Neural cell (in vitro differentiated cells): ENCODE measurements around the gene PAK1. TPM values are rescaled to one million over a fixed set of nuclear protein-coding genes. Genes with fewer than 3 reads are reported as not detected.
A peak's percentile ranks its signal among the peaks of the same experiment; 100 is the strongest.

Experiments
- H2AFZ ChIP-seq: fragments of 200-600, 300-800 bp; sonication (generic), shearing (Covaris generic); 2 replicates; pipeline ENCODE4 v1.6.0; 2014; ENCODE audit warnings: low read depth, mild to moderate bottlenecking, antibody characterized with exemption, low read length, moderate library complexity
- H3F3A ChIP-seq: fragments of 200-600 bp; shearing (Covaris generic); 2 replicates; pipeline ENCODE4 v1.6.1; 2016; ENCODE audit warnings: mild to moderate bottlenecking, moderate library complexity, mixed read lengths, antibody characterized with exemption, low read length; ENCODE audit not compliant: insufficient read depth, poor library complexity, severe bottlenecking
- H3K27ac ChIP-seq: fragments of 200-600, 300-800 bp; sonication (generic), shearing (Covaris generic); 2 replicates; pipeline ENCODE4 v1.5.1; 2014; ENCODE audit warnings: mild to moderate bottlenecking, low read length, moderate library complexity
- H3K27me3 ChIP-seq: fragments of 300-800, 200-600 bp; sonication (generic), shearing (Covaris generic); 2 replicates; pipeline ENCODE4 v1.6.0; 2014; ENCODE audit warnings: mild to moderate bottlenecking, low read depth, low read length, moderate library complexity; ENCODE audit not compliant: insufficient read depth
- H3K36me3 ChIP-seq: fragments of 300-800, 200-600 bp; sonication (generic), shearing (Covaris generic); 2 replicates; pipeline ENCODE4 v1.5.1; 2014; ENCODE audit warnings: mild to moderate bottlenecking, antibody characterized with exemption, low read length, moderate library complexity; ENCODE audit not compliant: insufficient read depth
- H3K4me2 ChIP-seq: fragments of 300-800, 200-600 bp; sonication (generic), shearing (Covaris generic); 2 replicates; pipeline ENCODE4 v1.6.0; 2014; ENCODE audit warnings: mild to moderate bottlenecking, low read length
- H3K4me3 ChIP-seq: fragments of 300-800, 200-600 bp; sonication (generic), shearing (Covaris generic); 2 replicates; pipeline ENCODE4 v1.5.1; 2014; ENCODE audit warnings: mild to moderate bottlenecking, low read length, moderate library complexity
- H3K79me2 ChIP-seq: fragments of 200-600 bp; shearing (Covaris generic); replicated peaks from 2 replicates; pipeline ENCODE4 v1.6.0; 2014; ENCODE audit warnings: mild to moderate bottlenecking, low read length, moderate library complexity; ENCODE audit not compliant: insufficient read depth
- H3K9ac ChIP-seq: fragments of 300-800, 200-600 bp; sonication (generic), shearing (Covaris generic); 2 replicates; pipeline ENCODE4 v1.6.1; 2016; ENCODE audit warnings: mild to moderate bottlenecking, low read length, mixed read lengths
- H3K9me2 ChIP-seq: fragments of 200-600 bp; shearing (Covaris generic); 2 replicates; pipeline ENCODE4 v1.6.1; 2016; ENCODE audit warnings: mild to moderate bottlenecking, low read length, mixed read lengths; ENCODE audit not compliant: insufficient read depth
- H3K9me3 ChIP-seq: fragments of 200-600, 300-800 bp; sonication (generic), shearing (Covaris generic); 2 replicates; pipeline ENCODE4 v1.6.1; 2016; ENCODE audit warnings: mild to moderate bottlenecking, mixed run types, low read length, moderate library complexity, mixed read lengths
- H4K20me1 ChIP-seq: fragments of 200-600 bp; shearing (Covaris generic); 2 replicates; pipeline ENCODE4 v1.6.1; 2016; ENCODE audit warnings: mild to moderate bottlenecking, mixed run types; ENCODE audit not compliant: insufficient read depth
- EP300 ChIP-seq: fragments of 450-650 bp; conservative IDR thresholded peaks from 2 replicates; pipeline ENCODE4 v1.6.1; 2014; ENCODE audit warnings: antibody characterized with exemption, mild to moderate bottlenecking, moderate library complexity; ENCODE audit not compliant: poor library complexity, severe bottlenecking
- EZH2 ChIP-seq: fragments of 200-600, 300-800 bp; shearing (Covaris generic), sonication (generic); IDR thresholded peaks from 2 replicates; pipeline ENCODE4 v1.6.1; 2014; ENCODE audit warnings: antibody characterized with exemption, low read length, borderline replicate concordance, mild to moderate bottlenecking; ENCODE audit not compliant: insufficient read depth, poor library complexity, severe bottlenecking
- MXI1 ChIP-seq: fragments of 450-650 bp; conservative IDR thresholded peaks from 2 replicates; pipeline ENCODE4 v1.6.1; 2014; ENCODE audit warnings: antibody characterized with exemption, mild to moderate bottlenecking; ENCODE audit not compliant: poor library complexity, severe bottlenecking
- POLR2AphosphoS5 ChIP-seq: IDR thresholded peaks from 2 replicates; pipeline ENCODE4 v1.6.1; 2012
- RAD21 ChIP-seq: fragments of 450-650 bp; conservative IDR thresholded peaks from 2 replicates; pipeline ENCODE4 v1.6.1; 2014; ENCODE audit warnings: antibody characterized with exemption, mild to moderate bottlenecking, moderate library complexity
- REST ChIP-seq: IDR thresholded peaks from 2 replicates; pipeline ENCODE4 v1.6.1; 2012; ENCODE audit warnings: borderline replicate concordance
- SMC3 ChIP-seq: fragments of 450-650 bp; conservative IDR thresholded peaks from 2 replicates; pipeline ENCODE4 v1.6.1; 2014; ENCODE audit warnings: antibody characterized with exemption, mild to moderate bottlenecking, moderate library complexity; ENCODE audit not compliant: poor library complexity
- TAF1 ChIP-seq: IDR thresholded peaks from 2 replicates; pipeline ENCODE4 v1.6.1; 2012; ENCODE audit warnings: low read depth
- polyA plus RNA-seq: library from polyadenylated mRNA; depleted of rRNA; stranded (reverse); fragments of >200 nt; gene quantifications from 2 replicates; pipeline ENCODE4 v1.2.3, GENCODE V29; 2014
- TF ChIP-seq, protein P1 (sequence below): fragments of 450-650 bp; IDR thresholded peaks from 2 replicates; pipeline ENCODE4 v1.5.1; 2014; ENCODE audit warnings: antibody characterized with exemption, mild to moderate bottlenecking, moderate library complexity; ENCODE audit not compliant: poor library complexity, severe bottlenecking

Gene PAK1
- polyA plus RNA-seq, 1 donor from 2014 or later = 65.2 TPM

DNA sequence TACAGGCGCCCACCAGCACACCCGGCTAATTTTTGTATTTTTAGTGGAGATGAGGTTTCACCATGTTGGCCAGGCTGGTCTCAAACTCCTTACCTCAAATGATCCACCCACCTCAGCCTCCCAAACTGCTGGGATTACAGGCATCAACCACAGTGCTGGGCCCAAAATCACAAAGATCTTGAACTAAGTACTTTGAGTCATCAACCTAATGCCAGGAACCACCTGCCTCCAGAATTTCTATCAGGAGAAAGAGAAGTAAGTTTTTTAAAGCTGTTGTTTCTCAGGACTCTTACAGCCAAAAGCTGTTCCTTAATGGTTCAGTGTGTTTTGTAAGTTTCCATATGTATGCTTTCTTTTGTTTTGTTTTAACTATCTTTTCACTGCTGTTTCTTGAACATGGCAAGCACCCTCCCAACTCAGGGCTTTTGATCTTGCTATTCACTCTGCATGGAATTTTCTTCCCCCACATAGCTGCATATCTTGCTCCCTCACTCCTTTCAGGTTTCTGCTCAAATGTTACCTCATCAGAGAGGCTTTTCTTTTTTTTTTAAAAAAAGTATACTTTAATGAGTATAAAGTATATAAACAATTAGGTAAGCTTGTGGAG is 6.0 kb upstream of the PAK1 start:
- H3K36me3 ChIP-seq = no peaks in the 10 kb centered on the region

DNA sequence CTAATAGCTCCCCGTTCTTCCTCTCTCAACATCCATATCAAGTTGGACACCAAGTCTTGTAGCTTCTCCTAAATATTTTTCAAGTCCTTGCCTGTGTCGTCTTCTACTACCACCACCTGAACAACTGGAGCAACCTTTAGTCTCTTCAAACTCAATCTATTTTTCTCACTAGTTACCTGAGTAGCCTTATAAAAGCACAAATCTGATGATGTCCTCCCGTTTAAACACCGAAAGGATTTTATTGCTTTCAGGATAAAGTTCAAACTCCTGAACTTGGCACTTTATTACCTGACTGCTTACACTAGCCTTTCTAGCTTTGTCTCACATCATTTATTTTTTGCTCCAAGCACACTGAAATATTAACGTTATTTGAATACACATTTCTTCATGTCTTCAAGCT is 1.3 kb upstream of the PAK1 start:
- Histone ChIP-seq H3K27ac (peak overlapping the region; percentile 80), H3K4me3 (no peak overlapping the region), H4K20me1 (no peaks in the 10 kb centered on the region), H3K27me3 (no peaks in the 10 kb centered on the region), H3K79me2 (peaks cover 18% of the 10 kb centered on the region), H3F3A (peaks cover 5% of the 10 kb centered on the region), H3K4me2 (no peak overlapping the region), H3K9ac (no peak overlapping the region), H3K9me3 (no peaks in the 10 kb centered on the region), H2AFZ (no peak overlapping the region), H3K36me3 (no peaks in the 10 kb centered on the region), H3K9me2 (no peaks in the 10 kb centered on the region)
- TF ChIP-seq RAD21 = no peak
- TF ChIP-seq SMC3 = no peak
- no peak for TF ChIP-seq TAF1
- TF ChIP-seq, protein P1, sequence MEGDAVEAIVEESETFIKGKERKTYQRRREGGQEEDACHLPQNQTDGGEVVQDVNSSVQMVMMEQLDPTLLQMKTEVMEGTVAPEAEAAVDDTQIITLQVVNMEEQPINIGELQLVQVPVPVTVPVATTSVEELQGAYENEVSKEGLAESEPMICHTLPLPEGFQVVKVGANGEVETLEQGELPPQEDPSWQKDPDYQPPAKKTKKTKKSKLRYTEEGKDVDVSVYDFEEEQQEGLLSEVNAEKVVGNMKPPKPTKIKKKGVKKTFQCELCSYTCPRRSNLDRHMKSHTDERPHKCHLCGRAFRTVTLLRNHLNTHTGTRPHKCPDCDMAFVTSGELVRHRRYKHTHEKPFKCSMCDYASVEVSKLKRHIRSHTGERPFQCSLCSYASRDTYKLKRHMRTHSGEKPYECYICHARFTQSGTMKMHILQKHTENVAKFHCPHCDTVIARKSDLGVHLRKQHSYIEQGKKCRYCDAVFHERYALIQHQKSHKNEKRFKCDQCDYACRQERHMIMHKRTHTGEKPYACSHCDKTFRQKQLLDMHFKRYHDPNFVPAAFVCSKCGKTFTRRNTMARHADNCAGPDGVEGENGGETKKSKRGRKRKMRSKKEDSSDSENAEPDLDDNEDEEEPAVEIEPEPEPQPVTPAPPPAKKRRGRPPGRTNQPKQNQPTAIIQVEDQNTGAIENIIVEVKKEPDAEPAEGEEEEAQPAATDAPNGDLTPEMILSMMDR = no peak
- no peak for TF ChIP-seq POLR2AphosphoS5
- TF ChIP-seq EZH2 = no peak
- no peak for TF ChIP-seq EP300
- no peak for TF ChIP-seq MXI1

More for the DNA sequence above, 6.0 kb upstream of the PAK1 start:
- TF ChIP-seq RAD21 = no peak
- no peak for TF ChIP-seq EP300
- no peak for TF ChIP-seq EZH2
- TF ChIP-seq POLR2AphosphoS5 = no peak
- TF ChIP-seq TAF1 = no peak
- TF ChIP-seq MXI1 = no peak
- TF ChIP-seq, protein P1 = no peak
- no peak for TF ChIP-seq REST
- no peak for TF ChIP-seq SMC3
- H4K20me1 ChIP-seq = no peaks in the 10 kb centered on the region
- H3K4me3 ChIP-seq = no peak overlapping the region
- no peak overlapping the region for H3K9ac ChIP-seq
- no peaks in the 10 kb centered on the region for H3F3A ChIP-seq
- no peak overlapping the region for H3K4me2 ChIP-seq
- no peak overlapping the region for H2AFZ ChIP-seq
- no peaks in the 10 kb centered on the region for H3K9me3 ChIP-seq
- H3K79me2 ChIP-seq = no peaks in the 10 kb centered on the region
- no peak overlapping the region for H3K27ac ChIP-seq
- H3K9me2 ChIP-seq = no peaks in the 10 kb centered on the region
- H3K27me3 ChIP-seq = no peaks in the 10 kb centered on the region
